WTC11 (cell line): Measurements from ENCODE around the gene STX2.

Source experiments
- ATF1 ChIP-seq: sonication (generic); formaldehyde crosslinking; IDR thresholded peaks from 2 replicates; pipeline ENCODE4 v1.8.1; 2023; ENCODE audit warnings: mild to moderate bottlenecking, moderate library complexity, missing genetic modification reagents
- CBFB ChIP-seq: sonication (generic); formaldehyde crosslinking; IDR thresholded peaks from 2 replicates; pipeline ENCODE4 v1.8.1; 2022; ENCODE audit warnings: mild to moderate bottlenecking, low read depth, missing genetic modification reagents
- CREM ChIP-seq: sonication (generic); formaldehyde crosslinking; IDR thresholded peaks from 2 replicates; pipeline ENCODE4 v1.8.1; 2022; ENCODE audit warnings: mild to moderate bottlenecking, missing genetic modification reagents, moderate library complexity
- ESRRA ChIP-seq: sonication (generic); formaldehyde crosslinking; IDR thresholded peaks from 2 replicates; pipeline ENCODE4 v1.8.1; 2022; ENCODE audit warnings: mild to moderate bottlenecking, missing genetic modification reagents, borderline replicate concordance
- FOXJ3 ChIP-seq: sonication (generic); formaldehyde crosslinking; IDR thresholded peaks from 2 replicates; pipeline ENCODE4 v1.9.0; 2021; ENCODE audit warnings: missing genetic modification reagents, mild to moderate bottlenecking, borderline replicate concordance
- JUN ChIP-seq: sonication (generic); formaldehyde crosslinking; IDR thresholded peaks from 2 replicates; pipeline ENCODE4 v1.8.0; 2023; ENCODE audit warnings: mild to moderate bottlenecking, missing genetic modification reagents
- NR3C1 ChIP-seq: sonication (generic); formaldehyde crosslinking; conservative IDR thresholded peaks from 2 replicates; pipeline ENCODE4 v1.8.1; 2023; ENCODE audit warnings: low read depth, mild to moderate bottlenecking, missing genetic modification reagents
- ZNF138 ChIP-seq: sonication (generic); formaldehyde crosslinking; conservative IDR thresholded peaks from 2 replicates; pipeline ENCODE4 v1.8.1; 2022; ENCODE audit warnings: mild to moderate bottlenecking, moderate library complexity, missing genetic modification reagents
- TF ChIP-seq, protein P1 (sequence below): fragments of 200-600 bp; IDR thresholded peaks from 2 replicates; pipeline ENCODE4 v1.8.0; 2022; ENCODE audit warnings: antibody characterized with exemption
- TF ChIP-seq, protein P2 (sequence below): sonication (generic); formaldehyde crosslinking; IDR thresholded peaks from 2 replicates; pipeline ENCODE4 v1.8.0; 2022; ENCODE audit warnings: mild to moderate bottlenecking, missing genetic modification reagents
- TF ChIP-seq, protein P3 (sequence below): sonication (generic); formaldehyde crosslinking; IDR thresholded peaks from 2 replicates; pipeline ENCODE4 v1.8.0; 2022; ENCODE audit warnings: mild to moderate bottlenecking, missing genetic modification reagents
- TF ChIP-seq, protein P4 (sequence below): sonication (generic); formaldehyde crosslinking; IDR thresholded peaks from 2 replicates; pipeline ENCODE4 v1.8.1; 2022; ENCODE audit warnings: low read depth, mild to moderate bottlenecking, moderate library complexity, missing genetic modification reagents, borderline replicate concordance
- TF ChIP-seq, protein P5 (sequence below): sonication (generic); formaldehyde crosslinking; IDR thresholded peaks from 2 replicates; pipeline ENCODE4 v1.8.1; 2022; ENCODE audit warnings: low read depth, missing genetic modification reagents, borderline replicate concordance
- TF ChIP-seq, protein P6 (sequence below): sonication (generic); formaldehyde crosslinking; conservative IDR thresholded peaks from 2 replicates; pipeline ENCODE4 v1.8.1; 2022; ENCODE audit warnings: mild to moderate bottlenecking, missing genetic modification reagents

DNA sequence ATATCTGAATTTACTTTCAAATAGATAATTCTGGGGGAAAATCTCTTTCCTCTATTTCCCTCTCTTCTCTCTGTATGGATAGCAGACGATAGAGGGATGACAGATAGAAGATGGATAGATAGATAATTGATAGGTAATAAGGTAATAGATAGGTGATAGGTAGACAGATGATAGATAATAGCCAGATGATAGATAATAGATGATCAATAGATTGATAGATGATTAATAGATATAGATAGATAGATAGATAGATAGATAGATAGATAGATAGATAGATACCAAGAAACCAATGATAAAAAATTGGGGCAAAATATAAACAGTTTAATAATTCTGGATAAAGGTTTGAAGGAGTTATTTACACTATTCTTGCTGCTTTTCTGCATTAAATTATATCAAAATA lies 96.3 kb downstream of the STX2 start:
- no peak for TF ChIP-seq ATF1 (CRISPR knock-in tag)
- TF ChIP-seq, protein P1, sequence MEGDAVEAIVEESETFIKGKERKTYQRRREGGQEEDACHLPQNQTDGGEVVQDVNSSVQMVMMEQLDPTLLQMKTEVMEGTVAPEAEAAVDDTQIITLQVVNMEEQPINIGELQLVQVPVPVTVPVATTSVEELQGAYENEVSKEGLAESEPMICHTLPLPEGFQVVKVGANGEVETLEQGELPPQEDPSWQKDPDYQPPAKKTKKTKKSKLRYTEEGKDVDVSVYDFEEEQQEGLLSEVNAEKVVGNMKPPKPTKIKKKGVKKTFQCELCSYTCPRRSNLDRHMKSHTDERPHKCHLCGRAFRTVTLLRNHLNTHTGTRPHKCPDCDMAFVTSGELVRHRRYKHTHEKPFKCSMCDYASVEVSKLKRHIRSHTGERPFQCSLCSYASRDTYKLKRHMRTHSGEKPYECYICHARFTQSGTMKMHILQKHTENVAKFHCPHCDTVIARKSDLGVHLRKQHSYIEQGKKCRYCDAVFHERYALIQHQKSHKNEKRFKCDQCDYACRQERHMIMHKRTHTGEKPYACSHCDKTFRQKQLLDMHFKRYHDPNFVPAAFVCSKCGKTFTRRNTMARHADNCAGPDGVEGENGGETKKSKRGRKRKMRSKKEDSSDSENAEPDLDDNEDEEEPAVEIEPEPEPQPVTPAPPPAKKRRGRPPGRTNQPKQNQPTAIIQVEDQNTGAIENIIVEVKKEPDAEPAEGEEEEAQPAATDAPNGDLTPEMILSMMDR, result no peak
- TF ChIP-seq JUN (CRISPR knock-in tag), result no peak
- TF ChIP-seq, protein P2, sequence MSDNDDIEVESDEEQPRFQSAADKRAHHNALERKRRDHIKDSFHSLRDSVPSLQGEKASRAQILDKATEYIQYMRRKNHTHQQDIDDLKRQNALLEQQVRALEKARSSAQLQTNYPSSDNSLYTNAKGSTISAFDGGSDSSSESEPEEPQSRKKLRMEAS (CRISPR knock-in tag), result no peak
- TF ChIP-seq CBFB (CRISPR knock-in tag), result no peak
- no peak for TF ChIP-seq ESRRA (CRISPR knock-in tag)
- TF ChIP-seq, protein P3, sequence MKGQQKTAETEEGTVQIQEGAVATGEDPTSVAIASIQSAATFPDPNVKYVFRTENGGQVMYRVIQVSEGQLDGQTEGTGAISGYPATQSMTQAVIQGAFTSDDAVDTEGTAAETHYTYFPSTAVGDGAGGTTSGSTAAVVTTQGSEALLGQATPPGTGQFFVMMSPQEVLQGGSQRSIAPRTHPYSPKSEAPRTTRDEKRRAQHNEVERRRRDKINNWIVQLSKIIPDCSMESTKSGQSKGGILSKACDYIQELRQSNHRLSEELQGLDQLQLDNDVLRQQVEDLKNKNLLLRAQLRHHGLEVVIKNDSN (CRISPR knock-in tag), result no peak
- TF ChIP-seq, protein P4, sequence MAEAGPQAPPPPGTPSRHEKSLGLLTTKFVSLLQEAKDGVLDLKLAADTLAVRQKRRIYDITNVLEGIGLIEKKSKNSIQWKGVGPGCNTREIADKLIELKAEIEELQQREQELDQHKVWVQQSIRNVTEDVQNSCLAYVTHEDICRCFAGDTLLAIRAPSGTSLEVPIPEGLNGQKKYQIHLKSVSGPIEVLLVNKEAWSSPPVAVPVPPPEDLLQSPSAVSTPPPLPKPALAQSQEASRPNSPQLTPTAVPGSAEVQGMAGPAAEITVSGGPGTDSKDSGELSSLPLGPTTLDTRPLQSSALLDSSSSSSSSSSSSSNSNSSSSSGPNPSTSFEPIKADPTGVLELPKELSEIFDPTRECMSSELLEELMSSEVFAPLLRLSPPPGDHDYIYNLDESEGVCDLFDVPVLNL (CRISPR knock-in tag), result no peak
- TF ChIP-seq FOXJ3 (CRISPR knock-in tag), result no peak
- TF ChIP-seq NR3C1 (CRISPR knock-in tag), result no peak
- TF ChIP-seq, protein P5, sequence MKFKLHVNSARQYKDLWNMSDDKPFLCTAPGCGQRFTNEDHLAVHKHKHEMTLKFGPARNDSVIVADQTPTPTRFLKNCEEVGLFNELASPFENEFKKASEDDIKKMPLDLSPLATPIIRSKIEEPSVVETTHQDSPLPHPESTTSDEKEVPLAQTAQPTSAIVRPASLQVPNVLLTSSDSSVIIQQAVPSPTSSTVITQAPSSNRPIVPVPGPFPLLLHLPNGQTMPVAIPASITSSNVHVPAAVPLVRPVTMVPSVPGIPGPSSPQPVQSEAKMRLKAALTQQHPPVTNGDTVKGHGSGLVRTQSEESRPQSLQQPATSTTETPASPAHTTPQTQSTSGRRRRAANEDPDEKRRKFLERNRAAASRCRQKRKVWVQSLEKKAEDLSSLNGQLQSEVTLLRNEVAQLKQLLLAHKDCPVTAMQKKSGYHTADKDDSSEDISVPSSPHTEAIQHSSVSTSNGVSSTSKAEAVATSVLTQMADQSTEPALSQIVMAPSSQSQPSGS, result no peak
- no peak for TF ChIP-seq ZNF138 (CRISPR knock-in tag)
- no peak for TF ChIP-seq CREM
- TF ChIP-seq, protein P6, sequence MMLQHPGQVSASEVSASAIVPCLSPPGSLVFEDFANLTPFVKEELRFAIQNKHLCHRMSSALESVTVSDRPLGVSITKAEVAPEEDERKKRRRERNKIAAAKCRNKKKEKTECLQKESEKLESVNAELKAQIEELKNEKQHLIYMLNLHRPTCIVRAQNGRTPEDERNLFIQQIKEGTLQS (CRISPR knock-in tag), result no peak
